WTC11 (cell line): Measurements from ENCODE around the gene TOR4A. TPM values are rescaled to one million over a fixed set of nuclear protein-coding genes. Genes with fewer than 3 reads are reported as not detected.

ENCODE experiments used
- ATAC-seq: fragments of 200-7000 bp; cut with Tn5 transposase; 2 replicates; pipeline ENCODE4 v1.10.0; 2021; ENCODE audit warnings: mild to moderate bottlenecking, moderate library complexity
- CTCF ChIA-PET: fragments of 300-600 bp; sonication (Branson Sonifier 250); formaldehyde crosslinking; loops from one replicate; lab custom pipeline; 2021; ENCODE audit warnings: antibody characterized with exemption; lab: Charles Lee
- POLR2A ChIA-PET: fragments of 350-600 bp; sonication (Branson Sonifier 250); formaldehyde crosslinking; loops from one replicate; lab custom pipeline; 2021; ENCODE audit warnings: antibody characterized with exemption; lab: Charles Lee
- DNase-seq: peaks from one replicate; pipeline ENCODE4 v3.0.0; 2021; ENCODE audit warnings: low spot score
- H3K27ac Mint-ChIP-seq: 2 replicates; pipeline ENCODE4 v1.8.0; 2021; ENCODE audit warnings: mixed read lengths
- H3K27me3 Mint-ChIP-seq: 2 replicates; pipeline ENCODE4 v1.8.0; 2021; ENCODE audit warnings: low read depth, mild to moderate bottlenecking, moderate library complexity, mixed read lengths
- H3K36me3 Mint-ChIP-seq: 2 replicates; pipeline ENCODE4 v1.8.0; 2021; ENCODE audit warnings: mixed read lengths
- H3K4me1 Mint-ChIP-seq: 2 replicates; pipeline ENCODE4 v1.8.0; 2022; ENCODE audit warnings: mixed read lengths
- H3K4me3 Mint-ChIP-seq: 2 replicates; pipeline ENCODE4 v1.8.0; 2021; ENCODE audit warnings: mild to moderate bottlenecking, moderate library complexity, mixed read lengths
- H3K9me3 Mint-ChIP-seq: 2 replicates; pipeline ENCODE4 v1.8.0; 2021; ENCODE audit warnings: mixed read lengths
- ETV6 ChIP-seq: sonication (generic); formaldehyde crosslinking; IDR thresholded peaks from 2 replicates; pipeline ENCODE4 v1.8.1; 2022; ENCODE audit warnings: mild to moderate bottlenecking, missing genetic modification reagents
- JUN ChIP-seq: sonication (generic); formaldehyde crosslinking; IDR thresholded peaks from 2 replicates; pipeline ENCODE4 v1.8.0; 2023; ENCODE audit warnings: mild to moderate bottlenecking, missing genetic modification reagents
- KAT7 ChIP-seq: sonication (generic); formaldehyde crosslinking; IDR thresholded peaks from 2 replicates; pipeline ENCODE4 v1.8.1; 2023; ENCODE audit warnings: missing genetic modification reagents, mild to moderate bottlenecking, borderline replicate concordance
- NFATC4 ChIP-seq: fragments of 250-450 bp; sonication (Bioruptor Pico); IDR thresholded peaks from 2 replicates; pipeline ENCODE4 v1.9.0; 2021; ENCODE audit warnings: mild to moderate bottlenecking
- NFYB ChIP-seq: sonication (generic); formaldehyde crosslinking; conservative IDR thresholded peaks from 2 replicates; pipeline ENCODE4 v1.8.0; 2022; ENCODE audit warnings: low read depth, missing genetic modification reagents
- SOX15 ChIP-seq: fragments of 250-450 bp; sonication (Bioruptor Pico); IDR thresholded peaks from 2 replicates; pipeline ENCODE4 v1.9.0; 2021; ENCODE audit warnings: mild to moderate bottlenecking
- SP1 ChIP-seq: sonication (generic); formaldehyde crosslinking; conservative IDR thresholded peaks from 2 replicates; pipeline ENCODE4 v1.8.1; 2022; ENCODE audit warnings: missing genetic modification reagents
- ZNF138 ChIP-seq: sonication (generic); formaldehyde crosslinking; conservative IDR thresholded peaks from 2 replicates; pipeline ENCODE4 v1.8.1; 2022; ENCODE audit warnings: mild to moderate bottlenecking, moderate library complexity, missing genetic modification reagents
- ZNF219 ChIP-seq: sonication (generic); formaldehyde crosslinking; IDR thresholded peaks from 2 replicates; pipeline ENCODE4 v1.8.0; 2023; ENCODE audit warnings: missing genetic modification reagents, mild to moderate bottlenecking, borderline replicate concordance
- total RNA-seq: library from RNA; stranded (reverse); gene quantifications from 3 replicates; pipeline ENCODE4 v1.2.3, GENCODE V29; 2021
- TF ChIP-seq, protein P1 (sequence below): sonication (generic); formaldehyde crosslinking; conservative IDR thresholded peaks from 2 replicates; pipeline ENCODE4 v1.8.1; 2023; ENCODE audit warnings: mild to moderate bottlenecking, low read depth, missing genetic modification reagents, moderate library complexity
- TF ChIP-seq, protein P2 (sequence below): sonication (generic); formaldehyde crosslinking; IDR thresholded peaks from 2 replicates; pipeline ENCODE4 v1.8.0; 2023; ENCODE audit warnings: missing genetic modification reagents
- TF ChIP-seq, protein P3 (sequence below): sonication (generic); formaldehyde crosslinking; IDR thresholded peaks from 2 replicates; pipeline ENCODE4 v1.8.0; 2022; ENCODE audit warnings: mild to moderate bottlenecking, missing genetic modification reagents
- TF ChIP-seq, protein P4 (sequence below): sonication (generic); formaldehyde crosslinking; IDR thresholded peaks from 2 replicates; pipeline ENCODE4 v1.8.0; 2022; ENCODE audit warnings: mild to moderate bottlenecking, missing genetic modification reagents
- TF ChIP-seq, protein P5 (sequence below): fragments of 250-450 bp; sonication (Bioruptor Pico); IDR thresholded peaks from 2 replicates; pipeline ENCODE4 v1.9.0; 2021; ENCODE audit warnings: mild to moderate bottlenecking
- TF ChIP-seq, protein P6 (sequence below): fragments of 250-450 bp; sonication (Bioruptor Pico); IDR thresholded peaks from 2 replicates; pipeline ENCODE4 v1.9.0; 2021; ENCODE audit warnings: mild to moderate bottlenecking, borderline replicate concordance

Gene TOR4A
- total RNA-seq, 1 experiment from 2014 or later: 7.3 TPM

DNA sequence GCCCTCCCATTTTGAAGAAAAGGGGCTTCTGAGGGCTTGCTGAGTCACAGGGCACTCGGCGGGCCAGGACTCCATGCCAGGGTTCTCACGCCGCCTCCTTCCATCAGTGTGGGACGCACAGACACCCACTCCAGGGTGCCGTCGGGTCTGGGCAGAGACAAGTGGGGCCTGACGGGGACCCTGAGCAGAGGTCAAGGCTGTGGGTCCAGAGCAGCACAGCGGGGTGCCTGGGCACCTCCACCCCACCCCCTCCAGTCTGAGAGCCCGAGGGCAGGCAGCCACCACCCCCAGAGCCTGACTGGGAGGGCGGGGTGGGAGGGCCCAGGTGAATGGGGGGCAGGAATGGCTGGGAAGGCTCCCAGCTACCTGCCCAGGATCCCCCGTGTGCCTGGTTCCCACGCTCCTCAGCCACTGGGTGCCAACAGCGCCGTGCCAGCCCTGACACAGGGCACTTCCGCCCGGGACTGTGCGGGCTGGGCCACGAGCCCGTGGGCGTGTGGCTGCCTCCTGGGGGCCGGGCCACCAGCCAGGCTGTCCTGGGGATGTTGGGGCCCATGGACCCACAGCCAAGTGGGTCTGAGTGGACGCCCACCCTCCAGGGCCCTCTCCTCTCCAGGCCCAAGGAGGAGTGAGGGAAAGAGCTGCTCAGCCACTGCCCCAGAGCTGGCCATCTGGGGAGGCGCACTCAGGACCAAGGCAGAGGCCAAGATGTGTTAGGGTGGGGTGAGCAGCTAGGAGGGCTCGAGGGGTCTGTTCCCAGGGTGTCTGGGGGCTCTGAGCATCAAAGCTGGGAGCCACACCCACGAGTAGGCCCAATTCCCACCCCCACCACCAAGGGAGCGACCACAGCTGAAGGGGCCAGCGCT lies 34.7 kb downstream of the TOR4A start (continued):
- no peak for TF ChIP-seq NFATC4 (CRISPR knock-in tag)
- TF ChIP-seq, protein P1, sequence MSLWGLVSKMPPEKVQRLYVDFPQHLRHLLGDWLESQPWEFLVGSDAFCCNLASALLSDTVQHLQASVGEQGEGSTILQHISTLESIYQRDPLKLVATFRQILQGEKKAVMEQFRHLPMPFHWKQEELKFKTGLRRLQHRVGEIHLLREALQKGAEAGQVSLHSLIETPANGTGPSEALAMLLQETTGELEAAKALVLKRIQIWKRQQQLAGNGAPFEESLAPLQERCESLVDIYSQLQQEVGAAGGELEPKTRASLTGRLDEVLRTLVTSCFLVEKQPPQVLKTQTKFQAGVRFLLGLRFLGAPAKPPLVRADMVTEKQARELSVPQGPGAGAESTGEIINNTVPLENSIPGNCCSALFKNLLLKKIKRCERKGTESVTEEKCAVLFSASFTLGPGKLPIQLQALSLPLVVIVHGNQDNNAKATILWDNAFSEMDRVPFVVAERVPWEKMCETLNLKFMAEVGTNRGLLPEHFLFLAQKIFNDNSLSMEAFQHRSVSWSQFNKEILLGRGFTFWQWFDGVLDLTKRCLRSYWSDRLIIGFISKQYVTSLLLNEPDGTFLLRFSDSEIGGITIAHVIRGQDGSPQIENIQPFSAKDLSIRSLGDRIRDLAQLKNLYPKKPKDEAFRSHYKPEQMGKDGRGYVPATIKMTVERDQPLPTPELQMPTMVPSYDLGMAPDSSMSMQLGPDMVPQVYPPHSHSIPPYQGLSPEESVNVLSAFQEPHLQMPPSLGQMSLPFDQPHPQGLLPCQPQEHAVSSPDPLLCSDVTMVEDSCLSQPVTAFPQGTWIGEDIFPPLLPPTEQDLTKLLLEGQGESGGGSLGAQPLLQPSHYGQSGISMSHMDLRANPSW (CRISPR knock-in tag): no peak
- TF ChIP-seq, protein P2, sequence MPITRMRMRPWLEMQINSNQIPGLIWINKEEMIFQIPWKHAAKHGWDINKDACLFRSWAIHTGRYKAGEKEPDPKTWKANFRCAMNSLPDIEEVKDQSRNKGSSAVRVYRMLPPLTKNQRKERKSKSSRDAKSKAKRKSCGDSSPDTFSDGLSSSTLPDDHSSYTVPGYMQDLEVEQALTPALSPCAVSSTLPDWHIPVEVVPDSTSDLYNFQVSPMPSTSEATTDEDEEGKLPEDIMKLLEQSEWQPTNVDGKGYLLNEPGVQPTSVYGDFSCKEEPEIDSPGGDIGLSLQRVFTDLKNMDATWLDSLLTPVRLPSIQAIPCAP (CRISPR knock-in tag): no peak
- TF ChIP-seq ZNF219: no peak
- no peak for TF ChIP-seq SOX15 (CRISPR knock-in tag)

DNA sequence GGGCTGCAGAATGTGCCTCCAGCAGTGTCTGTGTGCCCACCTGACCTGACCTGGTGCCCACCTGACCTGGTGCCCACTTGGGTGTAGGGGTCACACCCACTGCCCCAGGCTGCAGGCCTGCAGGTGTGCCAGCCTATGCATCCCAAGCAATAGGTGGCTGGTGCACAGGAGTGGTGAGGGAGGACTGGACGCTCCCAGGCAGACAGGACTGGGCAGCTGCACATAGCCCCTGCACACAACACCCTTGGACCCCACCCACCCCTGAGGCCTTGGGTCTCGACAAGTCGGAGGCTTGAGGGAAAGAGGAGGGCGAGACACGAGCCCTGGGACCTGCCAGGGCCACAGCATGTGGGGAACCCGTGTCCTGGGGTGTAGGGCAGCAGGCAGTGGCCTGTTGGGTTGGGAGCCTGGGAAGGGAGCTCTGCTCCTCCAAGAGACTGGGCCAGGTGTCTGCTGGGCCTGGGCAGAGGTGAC lies 35.4 kb downstream of the TOR4A start:
- no peak overlapping the region for H3K27ac Mint-ChIP-seq
- no peaks in the 10 kb centered on the region for H3K9me3 Mint-ChIP-seq
- DNase-seq: no peak

DNA sequence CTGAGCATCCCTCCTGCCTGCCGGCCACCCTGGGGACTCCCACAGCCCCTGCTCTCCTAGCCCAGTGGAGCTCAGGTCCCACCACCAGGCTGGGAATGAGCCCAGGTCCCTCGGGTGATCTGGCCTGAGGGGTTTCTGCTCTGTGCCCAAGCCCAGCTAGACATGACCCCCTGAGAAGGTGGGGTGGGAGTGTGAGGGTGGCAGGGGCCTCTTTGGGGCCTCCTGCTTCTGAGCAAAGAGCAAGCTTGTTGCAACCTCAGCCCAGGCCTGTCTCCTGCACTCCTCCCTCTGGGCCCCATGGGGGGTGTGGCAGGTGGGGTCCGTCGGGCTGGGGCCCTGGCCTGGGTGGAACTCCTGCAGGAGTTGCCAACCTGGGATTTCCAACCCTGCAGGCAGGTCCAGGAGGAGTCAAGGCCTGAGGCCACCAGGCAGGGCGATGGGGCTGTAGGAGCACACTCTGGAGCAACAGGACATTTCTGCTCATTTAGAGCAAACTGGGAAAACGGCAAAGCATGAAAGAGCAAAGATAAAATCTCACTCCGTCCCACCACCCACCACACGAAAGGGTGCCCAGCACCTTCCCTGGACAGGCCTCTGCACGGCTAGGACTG lies 35.9 kb downstream of the TOR4A start:
- Mint-ChIP-seq H3K4me3 (no peak overlapping the region), H3K27ac (no peak overlapping the region), H3K36me3 (no peaks in the 10 kb centered on the region), H3K9me3 (no peaks in the 10 kb centered on the region), H3K4me1 (peaks cover 5% of the 10 kb centered on the region; the same call in 1 of the 2 replicates), H3K27me3 (no peaks in the 10 kb centered on the region)
- POLR2A ChIA-PET: no interaction called here
- ATAC-seq: no peak
- CTCF ChIA-PET: interaction anchor here (0.9 to 2.9 kb wide), 3 partner anchors 11 to 110 kb away, joined by 3 to 15 read pairs (median 3); partner anchors contain the start of genes EXD3, NOXA1 and NRARP
- DNase-seq: no peak
- TF ChIP-seq NFYB (CRISPR knock-in tag): no peak
- TF ChIP-seq SP1 (CRISPR knock-in tag): no peak
- TF ChIP-seq, protein P3, sequence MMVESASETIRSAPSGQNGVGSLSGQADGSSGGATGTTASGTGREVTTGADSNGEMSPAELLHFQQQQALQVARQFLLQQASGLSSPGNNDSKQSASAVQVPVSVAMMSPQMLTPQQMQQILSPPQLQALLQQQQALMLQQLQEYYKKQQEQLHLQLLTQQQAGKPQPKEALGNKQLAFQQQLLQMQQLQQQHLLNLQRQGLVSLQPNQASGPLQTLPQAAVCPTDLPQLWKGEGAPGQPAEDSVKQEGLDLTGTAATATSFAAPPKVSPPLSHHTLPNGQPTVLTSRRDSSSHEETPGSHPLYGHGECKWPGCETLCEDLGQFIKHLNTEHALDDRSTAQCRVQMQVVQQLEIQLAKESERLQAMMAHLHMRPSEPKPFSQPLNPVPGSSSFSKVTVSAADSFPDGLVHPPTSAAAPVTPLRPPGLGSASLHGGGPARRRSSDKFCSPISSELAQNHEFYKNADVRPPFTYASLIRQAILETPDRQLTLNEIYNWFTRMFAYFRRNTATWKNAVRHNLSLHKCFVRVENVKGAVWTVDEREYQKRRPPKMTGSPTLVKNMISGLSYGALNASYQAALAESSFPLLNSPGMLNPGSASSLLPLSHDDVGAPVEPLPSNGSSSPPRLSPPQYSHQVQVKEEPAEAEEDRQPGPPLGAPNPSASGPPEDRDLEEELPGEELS (CRISPR knock-in tag): no peak
- no peak for TF ChIP-seq JUN (CRISPR knock-in tag)
- no peak for TF ChIP-seq KAT7
- TF ChIP-seq, protein P4, sequence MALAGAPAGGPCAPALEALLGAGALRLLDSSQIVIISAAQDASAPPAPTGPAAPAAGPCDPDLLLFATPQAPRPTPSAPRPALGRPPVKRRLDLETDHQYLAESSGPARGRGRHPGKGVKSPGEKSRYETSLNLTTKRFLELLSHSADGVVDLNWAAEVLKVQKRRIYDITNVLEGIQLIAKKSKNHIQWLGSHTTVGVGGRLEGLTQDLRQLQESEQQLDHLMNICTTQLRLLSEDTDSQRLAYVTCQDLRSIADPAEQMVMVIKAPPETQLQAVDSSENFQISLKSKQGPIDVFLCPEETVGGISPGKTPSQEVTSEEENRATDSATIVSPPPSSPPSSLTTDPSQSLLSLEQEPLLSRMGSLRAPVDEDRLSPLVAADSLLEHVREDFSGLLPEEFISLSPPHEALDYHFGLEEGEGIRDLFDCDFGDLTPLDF (CRISPR knock-in tag): no peak
- TF ChIP-seq, protein P5, sequence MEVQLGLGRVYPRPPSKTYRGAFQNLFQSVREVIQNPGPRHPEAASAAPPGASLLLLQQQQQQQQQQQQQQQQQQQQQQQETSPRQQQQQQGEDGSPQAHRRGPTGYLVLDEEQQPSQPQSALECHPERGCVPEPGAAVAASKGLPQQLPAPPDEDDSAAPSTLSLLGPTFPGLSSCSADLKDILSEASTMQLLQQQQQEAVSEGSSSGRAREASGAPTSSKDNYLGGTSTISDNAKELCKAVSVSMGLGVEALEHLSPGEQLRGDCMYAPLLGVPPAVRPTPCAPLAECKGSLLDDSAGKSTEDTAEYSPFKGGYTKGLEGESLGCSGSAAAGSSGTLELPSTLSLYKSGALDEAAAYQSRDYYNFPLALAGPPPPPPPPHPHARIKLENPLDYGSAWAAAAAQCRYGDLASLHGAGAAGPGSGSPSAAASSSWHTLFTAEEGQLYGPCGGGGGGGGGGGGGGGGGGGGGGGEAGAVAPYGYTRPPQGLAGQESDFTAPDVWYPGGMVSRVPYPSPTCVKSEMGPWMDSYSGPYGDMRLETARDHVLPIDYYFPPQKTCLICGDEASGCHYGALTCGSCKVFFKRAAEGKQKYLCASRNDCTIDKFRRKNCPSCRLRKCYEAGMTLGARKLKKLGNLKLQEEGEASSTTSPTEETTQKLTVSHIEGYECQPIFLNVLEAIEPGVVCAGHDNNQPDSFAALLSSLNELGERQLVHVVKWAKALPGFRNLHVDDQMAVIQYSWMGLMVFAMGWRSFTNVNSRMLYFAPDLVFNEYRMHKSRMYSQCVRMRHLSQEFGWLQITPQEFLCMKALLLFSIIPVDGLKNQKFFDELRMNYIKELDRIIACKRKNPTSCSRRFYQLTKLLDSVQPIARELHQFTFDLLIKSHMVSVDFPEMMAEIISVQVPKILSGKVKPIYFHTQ (CRISPR knock-in tag): no peak
- no peak for TF ChIP-seq NFATC4 (CRISPR knock-in tag)
- no peak for TF ChIP-seq ZNF138
- TF ChIP-seq, protein P6, sequence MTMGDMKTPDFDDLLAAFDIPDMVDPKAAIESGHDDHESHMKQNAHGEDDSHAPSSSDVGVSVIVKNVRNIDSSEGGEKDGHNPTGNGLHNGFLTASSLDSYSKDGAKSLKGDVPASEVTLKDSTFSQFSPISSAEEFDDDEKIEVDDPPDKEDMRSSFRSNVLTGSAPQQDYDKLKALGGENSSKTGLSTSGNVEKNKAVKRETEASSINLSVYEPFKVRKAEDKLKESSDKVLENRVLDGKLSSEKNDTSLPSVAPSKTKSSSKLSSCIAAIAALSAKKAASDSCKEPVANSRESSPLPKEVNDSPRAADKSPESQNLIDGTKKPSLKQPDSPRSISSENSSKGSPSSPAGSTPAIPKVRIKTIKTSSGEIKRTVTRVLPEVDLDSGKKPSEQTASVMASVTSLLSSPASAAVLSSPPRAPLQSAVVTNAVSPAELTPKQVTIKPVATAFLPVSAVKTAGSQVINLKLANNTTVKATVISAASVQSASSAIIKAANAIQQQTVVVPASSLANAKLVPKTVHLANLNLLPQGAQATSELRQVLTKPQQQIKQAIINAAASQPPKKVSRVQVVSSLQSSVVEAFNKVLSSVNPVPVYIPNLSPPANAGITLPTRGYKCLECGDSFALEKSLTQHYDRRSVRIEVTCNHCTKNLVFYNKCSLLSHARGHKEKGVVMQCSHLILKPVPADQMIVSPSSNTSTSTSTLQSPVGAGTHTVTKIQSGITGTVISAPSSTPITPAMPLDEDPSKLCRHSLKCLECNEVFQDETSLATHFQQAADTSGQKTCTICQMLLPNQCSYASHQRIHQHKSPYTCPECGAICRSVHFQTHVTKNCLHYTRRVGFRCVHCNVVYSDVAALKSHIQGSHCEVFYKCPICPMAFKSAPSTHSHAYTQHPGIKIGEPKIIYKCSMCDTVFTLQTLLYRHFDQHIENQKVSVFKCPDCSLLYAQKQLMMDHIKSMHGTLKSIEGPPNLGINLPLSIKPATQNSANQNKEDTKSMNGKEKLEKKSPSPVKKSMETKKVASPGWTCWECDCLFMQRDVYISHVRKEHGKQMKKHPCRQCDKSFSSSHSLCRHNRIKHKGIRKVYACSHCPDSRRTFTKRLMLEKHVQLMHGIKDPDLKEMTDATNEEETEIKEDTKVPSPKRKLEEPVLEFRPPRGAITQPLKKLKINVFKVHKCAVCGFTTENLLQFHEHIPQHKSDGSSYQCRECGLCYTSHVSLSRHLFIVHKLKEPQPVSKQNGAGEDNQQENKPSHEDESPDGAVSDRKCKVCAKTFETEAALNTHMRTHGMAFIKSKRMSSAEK (CRISPR knock-in tag): no peak

More for the DNA sequence above, 35.4 kb downstream of the TOR4A start:
- peaks cover 5% of the 10 kb centered on the region; the same call in 1 of the 2 replicates for H3K4me1 Mint-ChIP-seq
- TF ChIP-seq ETV6 (CRISPR knock-in tag) (no peak), ZNF138 (no peak), SP1 (CRISPR knock-in tag) (no peak)
- ChIA-PET CTCF (interaction anchor here (0.9 to 2.9 kb wide), 3 partner anchors 10 to 110 kb away, joined by 3 to 15 read pairs (median 3); partner anchors contain the start of genes EXD3, NOXA1 and NRARP), POLR2A (no interaction called here)
- H3K36me3 Mint-ChIP-seq: no peaks in the 10 kb centered on the region
- no peaks in the 10 kb centered on the region for H3K27me3 Mint-ChIP-seq
- no peak for ATAC-seq
- no peak overlapping the region for H3K4me3 Mint-ChIP-seq
